HG03571 (cell line): ENCODE results near the gene ANTKMT.
"Not testable (repeated sequence)": the region's sequence is repeated elsewhere in the genome, so short reads cannot be mapped to it uniquely, and the experiment has no call there.

Experiments
- ATAC-seq: cut with Tn5 transposase; IDR thresholded peaks from one replicate; pipeline ENCODE4 v1.9.1; 2021; ENCODE audit not compliant: unreplicated experiment

ANTKMT gene

DNA sequence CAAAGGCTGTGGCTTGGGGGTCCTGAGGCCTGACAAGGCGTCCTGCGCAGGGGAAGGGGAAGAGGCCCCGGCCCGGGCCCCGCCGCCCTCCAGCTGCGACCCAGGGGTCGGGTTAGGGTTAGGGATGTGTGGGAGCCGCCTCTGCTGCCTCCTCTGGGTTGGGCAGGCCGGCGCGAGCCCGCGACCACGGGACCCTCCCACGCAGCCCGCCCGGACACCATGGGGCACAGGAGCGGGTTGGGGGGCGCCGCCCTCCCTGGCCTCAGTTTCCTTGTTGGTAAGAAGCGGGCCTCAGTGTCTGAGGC, 19.5 kb downstream of the ANTKMT start:
- no peak for ATAC-seq

GRCh38 chr16:740764-741505, 20.0 kb downstream of the ANTKMT start, which contains the start of gene CIAO3:
TSS of gene CIAO3 (minus strand) at chr16:740997. CDS start at chr16:740985, 12 bp downstream.
- peak; percentile 59 for ATAC-seq

- ATAC-seq: no peak
Measured at GRCh38 chr16:741986-742629, 21.2 kb downstream of the ANTKMT start.

DNA sequence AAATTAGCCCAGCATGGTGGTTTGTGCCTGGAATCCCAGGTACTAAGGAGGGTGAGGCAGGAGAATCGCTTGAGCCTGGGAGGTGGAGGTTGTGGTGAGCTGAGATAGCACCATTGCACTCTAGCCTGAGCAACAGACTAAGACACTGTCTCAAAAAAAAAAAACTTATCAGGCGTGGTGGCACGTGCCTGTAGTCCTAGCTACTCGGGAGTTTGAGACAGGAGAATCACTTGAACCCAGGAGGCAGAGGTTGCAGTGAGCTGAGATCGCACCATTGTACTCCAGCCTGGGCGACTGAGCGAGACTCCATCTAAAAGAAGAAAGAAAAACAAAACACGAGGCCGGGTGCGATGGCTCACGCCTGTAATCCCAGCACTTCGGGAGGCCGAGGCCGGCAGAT, 21.9 kb downstream of the ANTKMT start:
- not testable (repeated sequence) for ATAC-seq

GRCh38 chr16:743794-744500, 23.0 kb downstream of the ANTKMT start:
- no peak for ATAC-seq

DNA sequence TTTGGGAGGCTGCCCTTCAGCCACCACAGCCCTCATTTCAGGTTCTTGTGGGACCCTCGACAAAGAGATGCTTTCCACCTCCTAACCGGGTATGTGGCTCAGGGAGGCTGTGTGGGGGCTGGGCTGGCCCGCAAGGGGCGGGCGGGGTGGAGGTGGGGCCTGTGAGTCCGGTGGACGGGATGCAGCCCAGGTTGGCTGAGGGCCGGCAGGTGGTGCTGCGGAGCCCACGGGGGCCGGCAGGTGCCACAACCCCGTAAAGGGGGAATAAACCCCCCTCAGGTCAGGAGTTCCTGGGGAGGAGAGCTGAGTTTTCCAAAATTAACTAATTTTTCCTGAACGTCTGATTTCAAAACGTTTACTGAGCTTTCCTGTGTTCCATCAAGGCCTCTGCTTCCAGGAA, 24.8 kb downstream of the ANTKMT start:
- ATAC-seq: no peak

DNA sequence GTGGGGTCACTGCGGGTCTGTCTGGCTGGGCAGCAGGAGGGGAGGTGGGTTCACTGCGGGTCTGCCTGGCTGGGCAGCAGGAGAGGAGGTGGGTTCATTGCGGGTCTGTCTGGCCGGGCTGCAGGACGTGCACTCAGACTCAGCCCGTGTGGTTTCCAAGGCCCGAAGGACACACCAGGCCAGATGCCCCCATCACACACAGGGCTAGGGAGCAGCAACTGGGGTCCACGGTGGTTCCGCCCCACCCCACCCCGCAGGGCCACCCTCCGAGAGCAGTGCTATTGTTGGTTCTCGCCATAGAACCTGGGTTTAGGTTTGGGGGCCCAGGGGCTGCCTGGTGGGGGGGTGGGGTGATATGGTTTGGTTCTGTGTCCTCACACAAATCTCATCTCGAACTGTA, 25.7 kb downstream of the ANTKMT start:
- no peak for ATAC-seq

GRCh38 chr16:747978-748746, 27.2 kb downstream of the ANTKMT start:
- ATAC-seq: no peak

- ATAC-seq: no peak
Measured at GRCh38 chr16:749010-749409, 28.1 kb downstream of the ANTKMT start.

DNA sequence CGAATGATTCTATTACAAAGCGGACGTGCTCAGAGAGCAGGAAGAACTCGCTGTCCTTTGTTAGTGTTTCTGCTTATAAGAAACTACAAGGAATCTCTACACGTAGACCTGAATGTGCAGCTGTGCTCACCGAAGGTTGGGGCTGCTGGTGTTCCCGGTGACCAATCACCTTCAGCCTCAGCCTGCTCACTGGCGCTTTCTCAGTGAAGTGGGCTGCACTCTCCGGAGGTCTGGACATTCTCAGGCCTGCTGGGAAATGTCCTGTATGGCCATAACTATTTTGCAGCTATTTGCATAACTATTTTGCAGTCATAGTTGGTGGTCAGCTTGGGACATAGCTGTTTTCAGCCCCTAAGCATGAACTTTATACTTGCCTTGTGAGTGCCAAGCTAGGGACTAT, 29.5 kb downstream of the ANTKMT start:
- no peak for ATAC-seq

DNA sequence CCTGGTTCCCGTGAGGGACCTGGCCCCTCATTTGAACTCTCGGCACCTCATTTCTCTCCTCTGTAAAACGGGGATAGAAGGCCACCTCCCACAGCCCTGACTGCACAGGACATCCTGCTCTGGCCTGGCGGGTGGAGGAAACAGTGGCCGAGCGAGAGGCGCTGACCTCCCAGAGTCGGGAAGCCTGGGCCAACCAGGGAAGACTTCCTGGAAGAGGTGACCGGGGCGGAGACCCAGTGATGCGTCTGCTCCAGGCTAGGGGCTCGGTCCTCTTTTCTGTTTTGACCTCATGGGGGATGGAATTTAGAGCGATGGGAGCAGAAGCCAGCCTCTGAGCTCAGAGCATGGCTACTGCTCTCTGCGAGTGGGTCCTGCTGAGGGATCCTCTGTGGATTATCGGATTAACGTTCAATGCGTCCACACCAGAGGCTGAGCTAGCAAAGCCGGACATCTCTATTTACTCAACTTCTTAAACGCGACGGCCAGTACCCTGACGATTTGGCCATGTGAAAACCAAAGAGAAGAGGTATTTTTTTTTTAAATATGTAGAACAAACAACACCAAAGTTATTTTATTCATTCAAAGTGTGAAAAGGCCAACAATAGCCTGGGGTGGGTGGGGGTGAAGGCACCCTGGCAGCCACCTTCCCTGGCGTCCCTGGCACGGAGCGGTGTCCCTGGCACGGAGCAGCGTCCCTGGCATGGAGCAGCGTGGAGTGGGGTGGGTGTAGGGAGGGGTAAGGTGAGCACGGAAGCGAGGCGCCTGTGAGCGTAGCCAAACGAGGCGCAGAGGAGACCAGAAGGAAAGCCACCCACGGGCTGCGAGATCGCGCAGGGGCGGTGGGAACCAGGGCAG, 30.4 kb downstream of the ANTKMT start:
- no peak for ATAC-seq

GRCh38 chr16:752007-752312, 31.0 kb downstream of the ANTKMT start:
- ATAC-seq: no peak

DNA sequence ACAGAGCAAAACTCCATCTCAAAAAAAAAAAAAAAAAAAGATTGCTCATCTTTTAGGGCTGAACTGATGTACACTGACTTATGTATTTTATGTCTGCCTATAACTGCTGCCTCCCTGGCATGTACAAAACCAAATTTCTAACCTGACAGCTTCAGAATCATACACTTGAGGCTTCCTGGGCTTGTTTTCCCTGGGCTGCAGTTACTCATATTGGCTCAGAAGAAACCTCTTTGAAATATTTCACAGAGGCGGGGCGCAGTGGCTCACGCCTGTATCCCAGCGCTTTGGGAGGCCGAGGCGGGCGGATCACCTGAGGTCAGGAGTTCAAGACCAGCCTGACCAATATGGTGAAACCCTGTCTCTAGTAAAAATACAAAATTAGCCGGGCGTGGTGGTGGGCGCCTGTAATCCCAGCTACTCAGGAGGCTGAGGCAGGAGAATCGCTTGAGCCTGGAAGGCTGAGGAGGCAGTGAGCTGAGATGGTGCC, 33.2 kb downstream of the ANTKMT start:
- not testable (repeated sequence) for ATAC-seq

DNA sequence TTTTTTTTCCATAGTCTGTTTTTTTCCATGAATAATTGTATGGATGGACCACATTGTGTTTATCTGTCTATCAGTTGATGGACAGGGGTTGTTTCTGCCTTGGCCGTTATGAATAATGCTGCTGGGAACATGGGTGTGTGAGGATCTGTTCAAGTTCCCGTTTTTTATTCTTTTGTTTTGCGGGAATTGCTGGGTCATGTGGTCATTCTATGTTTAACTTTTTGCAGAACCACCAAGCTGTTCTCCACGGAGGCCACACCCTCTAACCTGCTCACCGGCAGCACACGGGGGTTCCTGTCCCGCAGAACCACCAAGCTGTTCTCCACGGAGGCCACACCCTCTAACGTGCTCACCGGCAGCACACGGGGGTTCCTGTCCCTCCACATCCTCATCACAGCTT, 33.7 kb downstream of the ANTKMT start:
- no peak for ATAC-seq

GRCh38 chr16:756428-756827, 35.5 kb downstream of the ANTKMT start:
- ATAC-seq: no peak

DNA sequence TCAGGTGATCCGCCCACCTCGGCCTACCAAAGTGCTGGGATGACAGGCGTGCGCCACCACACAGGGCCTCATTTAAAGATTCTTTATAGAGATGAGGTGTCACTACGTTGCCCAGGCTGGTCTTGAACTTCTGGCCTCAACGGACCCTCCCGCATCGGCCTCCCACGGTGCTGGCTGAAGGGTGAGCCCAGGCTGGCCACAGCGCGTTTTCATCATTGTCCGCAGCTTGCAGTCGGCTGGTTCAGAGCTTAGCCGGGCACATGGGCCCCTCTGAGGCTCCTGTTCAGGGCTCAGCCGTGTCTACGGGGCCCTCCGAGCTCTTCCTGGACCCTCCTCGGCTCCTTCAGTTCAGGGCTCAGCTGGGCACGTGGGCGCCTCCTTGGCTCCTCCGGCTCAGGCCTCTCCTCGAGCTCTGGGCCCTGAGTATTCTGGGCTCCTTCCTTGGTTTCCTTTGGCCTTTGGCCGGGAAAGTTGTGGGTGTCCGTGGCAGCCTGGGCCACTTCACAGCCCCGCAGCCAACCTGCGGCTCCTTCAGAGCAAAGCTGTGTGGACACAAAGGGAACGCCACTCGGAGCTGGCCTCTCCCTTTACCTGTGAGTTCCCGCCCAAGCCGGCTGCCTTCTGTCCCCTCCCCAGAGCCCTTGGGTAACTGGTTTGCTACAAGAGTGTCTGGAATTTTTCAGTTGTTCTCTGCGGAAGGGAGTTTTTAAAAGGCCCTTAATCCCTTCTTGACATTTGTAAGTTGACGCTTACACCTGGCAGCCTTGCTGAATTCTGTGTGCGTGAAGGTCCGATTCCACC, 38.4 kb downstream of the ANTKMT start:
- ATAC-seq: no peak

DNA sequence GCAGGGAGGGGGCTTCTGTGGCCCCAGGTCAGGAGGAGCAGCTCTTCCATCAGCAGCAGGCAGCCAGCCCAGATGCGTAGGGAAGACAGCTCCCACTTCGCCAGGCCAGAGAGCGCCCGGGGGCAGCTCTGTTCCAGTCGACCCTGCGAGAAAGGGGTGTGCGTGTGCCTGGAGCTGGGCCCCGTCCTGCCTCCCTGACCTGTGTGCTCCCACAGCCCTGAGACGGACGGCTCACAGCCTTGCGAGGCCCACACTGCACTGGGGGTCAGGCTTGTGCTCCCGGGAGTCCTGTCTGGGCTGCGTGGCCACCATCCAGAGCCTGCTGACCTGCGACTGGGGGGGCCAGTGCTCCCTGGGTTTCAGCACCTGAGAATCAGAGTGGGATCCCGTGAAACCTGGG, 39.1 kb downstream of the ANTKMT start:
- ATAC-seq: no peak

GRCh38 chr16:760545-761343, 39.8 kb downstream of the ANTKMT start, which contains the start of gene MSLN:
TSS of gene MSLN (plus strand) at chr16:760734. CDS start at chr16:762681, 1,947 bp downstream.
- ATAC-seq: no peak
